ENCODE measurements around the gene STYXL1.

Gene STYXL1

DNA sequence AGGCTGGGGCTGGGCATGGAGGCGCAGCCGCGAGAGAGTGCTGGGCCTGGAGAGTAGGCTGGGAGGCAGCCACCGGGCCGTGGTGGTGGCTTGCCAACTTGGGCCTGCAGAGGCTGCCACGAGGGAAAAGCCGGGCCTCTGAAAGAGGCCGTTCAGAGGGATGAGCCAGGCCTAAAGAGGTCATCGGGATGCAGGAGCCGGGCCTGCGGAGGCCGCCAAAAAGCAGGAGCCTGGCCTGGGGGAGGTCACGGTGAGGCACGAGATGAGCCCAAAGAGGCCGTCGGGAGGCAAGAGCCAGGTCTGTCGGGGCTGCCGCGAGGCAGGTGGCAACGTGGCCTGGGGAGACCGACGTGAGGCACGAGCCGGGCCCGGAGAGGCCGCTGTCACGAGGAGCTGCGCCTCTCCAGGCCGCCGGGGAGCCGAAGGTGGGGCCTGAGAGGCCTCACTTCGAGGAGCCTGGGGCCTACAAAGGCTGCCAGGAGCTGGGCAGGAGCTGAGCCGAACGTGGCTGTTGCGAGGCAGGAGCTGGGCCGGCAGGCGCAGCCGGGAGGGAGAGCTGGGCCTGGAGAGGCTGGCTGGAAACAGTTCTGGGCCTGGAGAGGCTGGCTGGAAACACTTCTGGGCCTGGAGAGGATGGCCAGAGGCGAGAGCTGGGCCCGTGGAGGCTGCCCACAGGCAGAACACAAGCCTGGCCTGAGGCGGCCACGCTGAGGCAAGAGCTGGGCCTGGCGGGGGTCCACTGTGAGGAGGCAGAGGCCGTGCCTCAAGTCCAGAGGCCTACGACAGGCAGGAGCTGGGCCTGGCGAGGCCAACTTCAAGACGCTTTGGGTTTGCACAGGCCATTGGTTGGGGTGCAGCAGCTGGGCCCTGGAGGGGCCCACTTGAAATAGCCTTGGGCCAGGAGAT, 24.7 kb upstream of the STYXL1 start:
- H3K4me3 ChIP-seq (ENCODE audit: low read length), result no peak overlapping the region
- DNase-seq (ENCODE audit: low read depth), result no peak
- TF ChIP-seq, protein P1, sequence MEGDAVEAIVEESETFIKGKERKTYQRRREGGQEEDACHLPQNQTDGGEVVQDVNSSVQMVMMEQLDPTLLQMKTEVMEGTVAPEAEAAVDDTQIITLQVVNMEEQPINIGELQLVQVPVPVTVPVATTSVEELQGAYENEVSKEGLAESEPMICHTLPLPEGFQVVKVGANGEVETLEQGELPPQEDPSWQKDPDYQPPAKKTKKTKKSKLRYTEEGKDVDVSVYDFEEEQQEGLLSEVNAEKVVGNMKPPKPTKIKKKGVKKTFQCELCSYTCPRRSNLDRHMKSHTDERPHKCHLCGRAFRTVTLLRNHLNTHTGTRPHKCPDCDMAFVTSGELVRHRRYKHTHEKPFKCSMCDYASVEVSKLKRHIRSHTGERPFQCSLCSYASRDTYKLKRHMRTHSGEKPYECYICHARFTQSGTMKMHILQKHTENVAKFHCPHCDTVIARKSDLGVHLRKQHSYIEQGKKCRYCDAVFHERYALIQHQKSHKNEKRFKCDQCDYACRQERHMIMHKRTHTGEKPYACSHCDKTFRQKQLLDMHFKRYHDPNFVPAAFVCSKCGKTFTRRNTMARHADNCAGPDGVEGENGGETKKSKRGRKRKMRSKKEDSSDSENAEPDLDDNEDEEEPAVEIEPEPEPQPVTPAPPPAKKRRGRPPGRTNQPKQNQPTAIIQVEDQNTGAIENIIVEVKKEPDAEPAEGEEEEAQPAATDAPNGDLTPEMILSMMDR (conservative IDR thresholded peaks at IDR 0.05; ENCODE audit: low read length), result no peak

- TF ChIP-seq, protein P1 (conservative IDR thresholded peaks at IDR 0.05; ENCODE audit: low read length), result no peak
- peak; percentile 56 for DNase-seq (ENCODE audit: low read depth)
- no peak overlapping the region for H3K4me3 ChIP-seq (ENCODE audit: low read length)
These were observed 23.8 kb upstream of the STYXL1 start for GRCh38 chr7:76071316-76072242.

DNA sequence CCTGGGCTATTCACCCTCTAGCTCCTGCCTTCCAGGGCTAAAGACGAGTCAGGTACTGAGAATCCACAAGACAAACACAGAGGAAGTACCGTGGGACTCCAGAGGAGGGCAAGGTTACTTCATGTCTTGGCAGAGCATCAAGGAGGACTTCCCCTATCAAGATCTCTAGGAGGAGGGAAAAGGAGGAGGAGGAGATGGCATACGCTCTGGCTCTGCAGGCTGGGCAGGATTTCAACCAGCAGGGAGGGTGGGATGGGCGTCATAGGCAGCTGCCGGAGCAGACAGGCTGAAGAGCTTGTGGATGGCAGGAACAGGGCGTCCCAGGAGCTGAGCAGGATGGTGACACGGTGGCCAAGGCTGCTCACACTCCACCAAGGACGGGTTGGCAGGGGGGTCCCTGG, 21.4 kb upstream of the STYXL1 start:
- TF ChIP-seq, protein P1 (conservative IDR thresholded peaks at IDR 0.05; ENCODE audit: low read length), result peak; percentile 51
- DNase-seq (ENCODE audit: low read depth), result peak; percentile 90

DNA sequence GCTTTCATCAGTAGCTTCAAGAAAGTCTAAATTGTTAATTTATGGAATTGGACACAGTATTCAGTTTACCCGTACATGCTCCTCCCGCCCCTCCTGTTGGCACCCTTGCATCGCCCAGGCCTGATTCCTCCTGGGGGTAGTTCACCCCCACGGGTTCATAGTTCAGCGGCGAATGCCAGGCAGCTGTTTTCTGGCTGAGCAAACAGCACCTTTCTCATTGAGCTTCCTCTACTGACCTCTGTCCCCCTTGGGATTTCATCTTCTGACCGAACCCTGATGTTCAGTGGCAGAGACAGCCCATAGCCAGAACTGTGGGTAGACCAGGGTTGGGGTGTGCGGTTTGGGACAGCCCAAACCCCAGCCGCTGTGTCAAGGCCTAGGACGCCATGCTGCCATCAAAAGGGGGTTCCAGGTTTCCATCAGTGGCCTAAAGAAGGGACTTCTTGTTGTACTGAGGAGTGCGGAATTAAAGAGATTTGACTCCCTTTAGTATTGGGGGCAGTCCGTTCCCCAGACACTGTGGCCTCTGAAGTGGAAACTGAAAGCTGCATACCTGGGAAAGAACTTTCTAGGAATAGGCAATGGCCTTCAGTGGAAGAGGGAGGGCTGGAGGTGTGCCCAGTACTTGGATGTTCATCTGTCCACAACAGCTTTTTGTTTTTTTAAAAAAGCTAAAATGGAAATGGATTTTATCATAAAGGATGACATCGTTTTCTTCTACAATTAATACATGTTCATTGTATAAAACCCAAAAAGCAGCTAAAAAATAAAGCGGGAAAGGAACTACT, 19.1 kb upstream of the STYXL1 start:
- TF ChIP-seq, protein P1 (conservative IDR thresholded peaks at IDR 0.05; ENCODE audit: low read length), result no peak
- no peak overlapping the region for H3K4me3 ChIP-seq (ENCODE audit: low read length)
- DNase-seq (ENCODE audit: low read depth), result no peak

More for the DNA sequence above, 21.4 kb upstream of the STYXL1 start:
- no peak overlapping the region for H3K4me3 ChIP-seq (ENCODE audit: low read length)

- no peak overlapping the region for H3K4me3 ChIP-seq (ENCODE audit: low read length)
- TF ChIP-seq, protein P1 (conservative IDR thresholded peaks at IDR 0.05; ENCODE audit: low read length), result no peak
- DNase-seq (ENCODE audit: low read depth), result no peak
These were observed 17.3 kb upstream of the STYXL1 start for GRCh38 chr7:76065016-76065612.

- TF ChIP-seq, protein P1 (conservative IDR thresholded peaks at IDR 0.05; ENCODE audit: low read length), result no peak
- DNase-seq (ENCODE audit: low read depth), result no peak
- no peak overlapping the region for H3K4me3 ChIP-seq (ENCODE audit: low read length)
These were observed 16.6 kb upstream of the STYXL1 start for GRCh38 chr7:76064208-76064970.

Data from AG10803 (cell line).